KOPT-K1 (cell line): ENCODE data around the gene SNF8.
A peak's percentile ranks its signal among the peaks of the same experiment; 100 is the strongest.

Experiments
- H3K27ac ChIP-seq: fragments of 200-600 bp; sonication (generic); 2 replicates; pipeline ENCODE4 v1.5.1; 2016; ENCODE audit warnings: antibody characterized with exemption, mild to moderate bottlenecking, low read depth, low read length; ENCODE audit not compliant: poor library complexity, severe bottlenecking
- H3K36me3 ChIP-seq: fragments of 200-600 bp; sonication (generic); 2 replicates; pipeline ENCODE4 v1.5.1; 2017; ENCODE audit warnings: antibody characterized with exemption, mild to moderate bottlenecking, low read length, moderate library complexity; ENCODE audit not compliant: insufficient read depth
- H3K9me3 ChIP-seq: fragments of 200-600 bp; sonication (generic); 2 replicates; pipeline ENCODE4 v1.5.1; 2017; ENCODE audit warnings: antibody characterized with exemption, low read length, mild to moderate bottlenecking; ENCODE audit not compliant: insufficient read depth, poor library complexity, severe bottlenecking

Gene SNF8

GRCh38 chr17:48944515-48945260 lies at the start of gene SNF8:
SNF8 (minus strand) TSS chr17:48944842; CDS start chr17:48944734, 108 bp downstream.
- Histone ChIP-seq H3K9me3 (no peaks in the 10 kb centered on the region), H3K27ac (peak within 1 kb of the TSS; percentile 71), H3K36me3 (peaks cover 31% of the 10 kb centered on the region)

GRCh38 chr17:48993951-48994350 lies 49.3 kb upstream of the SNF8 start:
- no peaks in the 10 kb centered on the region for H3K36me3 ChIP-seq
- no peaks in the 10 kb centered on the region for H3K9me3 ChIP-seq
- H3K27ac ChIP-seq, result no peak overlapping the region

GRCh38 chr17:48993305-48993704 lies 48.7 kb upstream of the SNF8 start:
- no peaks in the 10 kb centered on the region for H3K36me3 ChIP-seq
- H3K27ac ChIP-seq, result no peak overlapping the region
- no peaks in the 10 kb centered on the region for H3K9me3 ChIP-seq

GRCh38 chr17:48992444-48992843 lies 47.8 kb upstream of the SNF8 start:
- Histone ChIP-seq H3K9me3 (no peaks in the 10 kb centered on the region), H3K27ac (no peak overlapping the region), H3K36me3 (no peaks in the 10 kb centered on the region)

- Histone ChIP-seq H3K9me3 (no peaks in the 10 kb centered on the region), H3K27ac (no peak overlapping the region), H3K36me3 (no peaks in the 10 kb centered on the region)
Measured at GRCh38 chr17:48990882-48991357, 46.3 kb upstream of the SNF8 start.

- Histone ChIP-seq H3K27ac (no peak overlapping the region), H3K36me3 (no peaks in the 10 kb centered on the region), H3K9me3 (no peaks in the 10 kb centered on the region)
Measured at GRCh38 chr17:48989100-48989499, 44.5 kb upstream of the SNF8 start.

- H3K9me3 ChIP-seq, result no peaks in the 10 kb centered on the region
Measured at GRCh38 chr17:48985436-48986245, 41.0 kb upstream of the SNF8 start.

GRCh38 chr17:48981927-48982539 lies 37.4 kb upstream of the SNF8 start:
- Histone ChIP-seq H3K27ac (no peak overlapping the region), H3K9me3 (no peaks in the 10 kb centered on the region), H3K36me3 (no peaks in the 10 kb centered on the region)

More at GRCh38 chr17:48985436-48986245, 41.0 kb upstream of the SNF8 start:
- H3K27ac ChIP-seq, result no peak overlapping the region
- H3K36me3 ChIP-seq, result no peaks in the 10 kb centered on the region

- H3K9me3 ChIP-seq, result no peaks in the 10 kb centered on the region
- H3K36me3 ChIP-seq, result no peaks in the 10 kb centered on the region
- H3K27ac ChIP-seq, result no peak overlapping the region
Measured at GRCh38 chr17:48973806-48974205, 29.2 kb upstream of the SNF8 start.

- Histone ChIP-seq H3K27ac (no peak overlapping the region), H3K9me3 (no peaks in the 10 kb centered on the region), H3K36me3 (no peaks in the 10 kb centered on the region)
Measured at GRCh38 chr17:48972749-48973097, 28.1 kb upstream of the SNF8 start.

GRCh38 chr17:48970865-48971687 lies 26.4 kb upstream of the SNF8 start:
- Histone ChIP-seq H3K27ac (no peak overlapping the region), H3K9me3 (no peaks in the 10 kb centered on the region)

GRCh38 chr17:48970224-48970623 lies 25.6 kb upstream of the SNF8 start:
- H3K36me3 ChIP-seq, result no peaks in the 10 kb centered on the region
- no peak overlapping the region for H3K27ac ChIP-seq
- no peaks in the 10 kb centered on the region for H3K9me3 ChIP-seq

More at GRCh38 chr17:48970865-48971687, 26.4 kb upstream of the SNF8 start:
- H3K36me3 ChIP-seq, result no peaks in the 10 kb centered on the region

- Histone ChIP-seq H3K9me3 (no peaks in the 10 kb centered on the region), H3K36me3 (no peaks in the 10 kb centered on the region), H3K27ac (no peak overlapping the region)
Measured at GRCh38 chr17:48961516-48962233, 17.0 kb upstream of the SNF8 start.

GRCh38 chr17:48960834-48961515 lies 16.3 kb upstream of the SNF8 start:
- no peak overlapping the region for H3K27ac ChIP-seq
- H3K36me3 ChIP-seq, result no peaks in the 10 kb centered on the region
- no peaks in the 10 kb centered on the region for H3K9me3 ChIP-seq
